ENCODE results near the gene WDR35.

The WDR35 gene

GRCh38 chr2:19989667-19990415 is at the start of gene WDR35:
Gene WDR35 (minus strand): TSS chr2:19990105. CDS start chr2:19990015, 90 bp downstream.
- no peak for FAIRE-seq

- FAIRE-seq: no peak
These were observed 47.8 kb upstream of the WDR35 start for GRCh38 chr2:20037660-20038059.

GRCh38 chr2:20035955-20036666 is 46.2 kb upstream of the WDR35 start:
- no peak for FAIRE-seq

- no peak for FAIRE-seq
These were observed 44.9 kb upstream of the WDR35 start for GRCh38 chr2:20034821-20035220.

- FAIRE-seq: no peak
These were observed 44.3 kb upstream of the WDR35 start for GRCh38 chr2:20034218-20034617.

- FAIRE-seq: no peak
These were observed 43.4 kb upstream of the WDR35 start for GRCh38 chr2:20033322-20033721.

GRCh38 chr2:20030224-20030623 is 40.3 kb upstream of the WDR35 start:
- FAIRE-seq: no peak

- no peak for FAIRE-seq
These were observed 38.0 kb upstream of the WDR35 start for GRCh38 chr2:20027705-20028434.

GRCh38 chr2:20027260-20027677 is 37.4 kb upstream of the WDR35 start:
- no peak for FAIRE-seq

GRCh38 chr2:20025065-20025786 is 35.3 kb upstream of the WDR35 start:
- FAIRE-seq: no peak

GRCh38 chr2:20023688-20024087 is 33.8 kb upstream of the WDR35 start:
- FAIRE-seq: no peak

GRCh38 chr2:20021405-20022009 is 31.6 kb upstream of the WDR35 start:
- FAIRE-seq: no peak

GRCh38 chr2:20019747-20020146 is 29.8 kb upstream of the WDR35 start:
- no peak for FAIRE-seq

GRCh38 chr2:20018601-20019152 is 28.8 kb upstream of the WDR35 start:
- no peak for FAIRE-seq

GRCh38 chr2:20016346-20016745 is 26.4 kb upstream of the WDR35 start:
- FAIRE-seq: no peak

GRCh38 chr2:20015482-20016083 is 25.7 kb upstream of the WDR35 start:
- FAIRE-seq: no peak

GRCh38 chr2:20013126-20013849 is 23.4 kb upstream of the WDR35 start:
- FAIRE-seq: no peak

GRCh38 chr2:20012282-20013125 is 22.6 kb upstream of the WDR35 start, which contains the start of gene MATN3:
Gene MATN3 (minus strand): TSS chr2:20012668. CDS start chr2:20012631, 37 bp downstream.
- no peak for FAIRE-seq

- no peak for FAIRE-seq
These were observed 22.1 kb upstream of the WDR35 start for GRCh38 chr2:20012032-20012281.

Data from colon (tissue), 2 donors.